GM19023 (cell line): Measurements from ENCODE around the gene DPP8.
"Not testable (repeated sequence)": the region's sequence is repeated elsewhere in the genome, so short reads cannot be mapped to it uniquely, and the experiment has no call there.

Source experiments
- ATAC-seq: cut with Tn5 transposase; IDR thresholded peaks from one replicate; pipeline ENCODE4 v1.9.1; 2021; ENCODE audit warnings: mild to moderate bottlenecking, moderate library complexity; ENCODE audit not compliant: unreplicated experiment

DPP8 gene

GRCh38 chr15:65516997-65517865 is at the start of gene DPP8:
DPP8 (minus strand) TSS chr15:65517689; CDS start chr15:65512553, 5,136 bp downstream.
- peak; percentile 98 for ATAC-seq

GRCh38 chr15:65561934-65562333 is 44.4 kb upstream of the DPP8 start:
- ATAC-seq, result no peak

- no peak for ATAC-seq
These were observed 42.5 kb upstream of the DPP8 start for GRCh38 chr15:65559941-65560340.

- ATAC-seq, result no peak
These were observed 41.7 kb upstream of the DPP8 start for GRCh38 chr15:65558997-65559760.

GRCh38 chr15:65558336-65558735 is 40.8 kb upstream of the DPP8 start:
- ATAC-seq, result no peak

- no peak for ATAC-seq
These were observed 39.1 kb upstream of the DPP8 start for GRCh38 chr15:65556622-65557021.

GRCh38 chr15:65553691-65554090 is 36.2 kb upstream of the DPP8 start:
- ATAC-seq, result no peak

- ATAC-seq, result not testable (repeated sequence)
These were observed 35.4 kb upstream of the DPP8 start for GRCh38 chr15:65552851-65553250.

GRCh38 chr15:65551183-65551582 is 33.7 kb upstream of the DPP8 start:
- no peak for ATAC-seq

GRCh38 chr15:65550681-65551098 is 33.2 kb upstream of the DPP8 start:
- no peak for ATAC-seq

- ATAC-seq, result not testable (repeated sequence)
These were observed 31.8 kb upstream of the DPP8 start for GRCh38 chr15:65549288-65549687.

- no peak for ATAC-seq
These were observed 30.4 kb upstream of the DPP8 start for GRCh38 chr15:65547841-65548240.

GRCh38 chr15:65541231-65541820 is 23.8 kb upstream of the DPP8 start:
- ATAC-seq, result no peak

- no peak for ATAC-seq
These were observed 22.8 kb upstream of the DPP8 start for GRCh38 chr15:65540314-65540713.

GRCh38 chr15:65535192-65535591 is 17.7 kb upstream of the DPP8 start:
- ATAC-seq, result no peak

GRCh38 chr15:65533057-65533756 is 15.7 kb upstream of the DPP8 start:
- no peak for ATAC-seq

- no peak for ATAC-seq
These were observed 15.2 kb upstream of the DPP8 start for GRCh38 chr15:65532738-65533051.

- ATAC-seq, result peak; percentile 86
These were observed 13.0 kb upstream of the DPP8 start, which contains the start of gene HACD3 for GRCh38 chr15:65530318-65531111. HACD3 (plus strand) TSS chr15:65530463; CDS start chr15:65530632, 169 bp downstream.

- peak; percentile 22 for ATAC-seq
These were observed 12.4 kb upstream of the DPP8 start for GRCh38 chr15:65529762-65530317.
